Ascending aorta (tissue), 2 donors: ENCODE measurements around the gene TSR1. TPM values are rescaled to one million over a fixed set of nuclear protein-coding genes. Genes with fewer than 3 reads are reported as not detected.

Experiments used
- DNase-seq, 2 donors: peaks; one replicate each; pipeline ENCODE4 v3.0.0-alpha.2; 2019; ENCODE audit warnings: low spot score in 2 of 2
- H3K27ac ChIP-seq, 2 donors: fragments of 200-600 bp; sonication (generic); one replicate each; pipeline ENCODE4 v1.5.1; 2016 to 2017; ENCODE audit warnings: mild to moderate bottlenecking in 1 of 2
- H3K27me3 ChIP-seq: fragments of 200-600 bp; sonication (generic); one replicate; pipeline ENCODE4 v1.5.1; 2017
- H3K36me3 ChIP-seq, 2 donors: fragments of 200-600 bp; sonication (generic); one replicate each; pipeline ENCODE4 v1.5.1; 2016
- H3K4me1 ChIP-seq, 2 donors: fragments of 200-600 bp; sonication (generic); one replicate each; pipeline ENCODE4 v1.5.1; 2016 to 2017; ENCODE audit warnings: mild to moderate bottlenecking in 1 of 2
- H3K4me3 ChIP-seq, 2 donors: fragments of 200-600 bp; sonication (generic); one replicate each; pipeline ENCODE4 v1.5.1; 2016 to 2017; ENCODE audit warnings: mild to moderate bottlenecking in 1 of 2
- H3K9me3 ChIP-seq, 2 donors: fragments of 200-600 bp; sonication (generic); one replicate each; pipeline ENCODE4 v1.5.1; 2016
- intact Hi-C: fragments of 100-400 bp; cut with DNase I; formaldehyde crosslinking; loops from one replicate; pipeline ENCODE4 v1.15.1; 2023
- total RNA-seq: library from RNA; depleted of rRNA; stranded (reverse); fragments of >200 nt; gene quantifications from one replicate; pipeline ENCODE4 v1.1.0, GENCODE V29; 2016
- TF ChIP-seq, protein P1 (sequence below), 3 experiments: fragments of 200-600 bp in 2 of 3; fragments of 450-650 bp in 1 of 3; sonication (generic) in 2 of 3; IDR thresholded peaks; one replicate each; pipeline ENCODE4 v1.5.1; 2016 to 2019; ENCODE audit warnings: antibody characterized with exemption in 3 of 3, mild to moderate bottlenecking in 1 of 3, moderate library complexity in 1 of 3

The TSR1 gene
- total RNA-seq, 1 donor from 2014 or later = 16.9 TPM

DNA sequence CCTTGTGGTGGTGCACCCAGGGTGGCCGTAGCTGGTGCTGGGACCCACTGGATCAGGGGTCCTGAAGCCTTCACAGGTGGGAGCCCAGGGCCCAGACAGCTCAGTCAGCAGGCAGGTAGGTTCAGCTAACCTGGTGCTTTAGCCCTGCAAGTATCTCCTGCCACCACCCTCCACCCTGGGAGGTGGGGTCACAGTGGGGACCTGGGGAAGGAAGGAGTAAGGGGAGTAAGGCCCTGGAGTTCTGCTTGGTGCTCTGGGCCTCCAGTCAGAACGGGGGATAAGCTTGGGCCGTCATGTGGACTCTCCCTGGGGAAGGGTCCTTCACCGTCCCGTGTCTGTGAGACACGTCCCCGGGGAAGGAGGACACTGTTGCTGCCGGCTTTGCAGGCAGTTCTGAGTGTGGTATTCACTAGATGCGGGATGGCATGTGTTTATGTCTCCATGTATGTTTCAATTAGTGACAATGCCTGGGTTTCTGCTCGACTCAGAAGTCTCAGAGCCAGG is 21.7 kb upstream of the TSR1 start:
- no peak for DNase-seq
- Histone ChIP-seq H3K4me3 (no peak overlapping the region), H3K9me3 (no peaks in the 10 kb centered on the region), H3K27me3 (no peaks in the 10 kb centered on the region), H3K4me1 (no peaks in the 10 kb centered on the region), H3K27ac (no peak overlapping the region), H3K36me3 (peaks cover 6 to 9% of the 10 kb centered on the region in 2 donors)
- intact Hi-C loops = no loop called here
- TF ChIP-seq, protein P1, sequence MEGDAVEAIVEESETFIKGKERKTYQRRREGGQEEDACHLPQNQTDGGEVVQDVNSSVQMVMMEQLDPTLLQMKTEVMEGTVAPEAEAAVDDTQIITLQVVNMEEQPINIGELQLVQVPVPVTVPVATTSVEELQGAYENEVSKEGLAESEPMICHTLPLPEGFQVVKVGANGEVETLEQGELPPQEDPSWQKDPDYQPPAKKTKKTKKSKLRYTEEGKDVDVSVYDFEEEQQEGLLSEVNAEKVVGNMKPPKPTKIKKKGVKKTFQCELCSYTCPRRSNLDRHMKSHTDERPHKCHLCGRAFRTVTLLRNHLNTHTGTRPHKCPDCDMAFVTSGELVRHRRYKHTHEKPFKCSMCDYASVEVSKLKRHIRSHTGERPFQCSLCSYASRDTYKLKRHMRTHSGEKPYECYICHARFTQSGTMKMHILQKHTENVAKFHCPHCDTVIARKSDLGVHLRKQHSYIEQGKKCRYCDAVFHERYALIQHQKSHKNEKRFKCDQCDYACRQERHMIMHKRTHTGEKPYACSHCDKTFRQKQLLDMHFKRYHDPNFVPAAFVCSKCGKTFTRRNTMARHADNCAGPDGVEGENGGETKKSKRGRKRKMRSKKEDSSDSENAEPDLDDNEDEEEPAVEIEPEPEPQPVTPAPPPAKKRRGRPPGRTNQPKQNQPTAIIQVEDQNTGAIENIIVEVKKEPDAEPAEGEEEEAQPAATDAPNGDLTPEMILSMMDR (IDR thresholded peaks at IDR 0.05) = no peak

DNA sequence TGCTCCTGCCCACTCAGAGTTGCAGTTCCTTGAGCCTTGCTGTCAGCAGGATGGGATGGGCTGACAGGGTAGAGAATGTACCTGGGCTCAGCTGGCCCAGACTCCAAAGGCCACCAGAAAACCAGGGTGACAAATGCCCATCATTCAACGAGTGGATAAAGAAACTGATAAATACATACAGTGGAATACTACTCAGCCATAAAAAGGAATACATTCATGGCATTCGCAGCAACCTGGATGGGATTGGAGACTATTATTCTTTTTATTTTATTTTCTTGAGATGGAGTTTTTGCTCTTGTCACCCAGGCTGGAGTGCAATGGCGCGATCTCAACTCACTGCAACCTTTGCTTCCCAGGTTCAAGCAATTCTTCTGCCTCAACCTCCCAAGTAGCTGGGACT is 21.0 kb upstream of the TSR1 start:
- Histone ChIP-seq H3K27ac (no peak overlapping the region), H3K36me3 (peaks cover 0 to 4% of the 10 kb centered on the region in 2 donors), H3K27me3 (no peaks in the 10 kb centered on the region), H3K9me3 (no peaks in the 10 kb centered on the region), H3K4me1 (no peaks in the 10 kb centered on the region), H3K4me3 (no peak overlapping the region)
- intact Hi-C loops = no loop called here
- DNase-seq = no peak
- TF ChIP-seq, protein P1 (IDR thresholded peaks at IDR 0.05) = no peak

DNA sequence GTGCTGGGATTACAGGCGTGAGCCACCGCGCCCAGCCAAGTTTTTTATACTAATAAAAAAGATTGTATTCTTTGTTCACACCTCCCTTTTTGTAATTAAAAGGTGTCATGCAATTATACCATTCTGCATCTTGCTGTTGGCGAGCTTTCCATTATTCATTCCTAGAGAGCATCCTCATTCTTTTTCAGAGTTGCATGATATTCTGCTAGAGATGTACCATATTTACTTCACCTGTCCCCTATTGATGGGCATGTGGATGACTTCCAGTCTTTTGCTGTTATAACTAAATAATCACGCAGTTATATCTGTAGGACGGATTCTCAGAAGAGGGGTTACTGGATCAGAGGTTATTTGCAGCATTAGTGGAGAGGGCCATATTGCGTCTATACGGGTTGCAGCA is 18.1 kb upstream of the TSR1 start:
- Histone ChIP-seq H3K4me3 (no peak overlapping the region), H3K36me3 (no peaks in the 10 kb centered on the region), H3K27ac (no peak overlapping the region), H3K27me3 (no peaks in the 10 kb centered on the region), H3K9me3 (no peaks in the 10 kb centered on the region), H3K4me1 (no peaks in the 10 kb centered on the region)
- DNase-seq = no peak
- intact Hi-C loops = no loop called here
- TF ChIP-seq, protein P1 (IDR thresholded peaks at IDR 0.05) = no peak

DNA sequence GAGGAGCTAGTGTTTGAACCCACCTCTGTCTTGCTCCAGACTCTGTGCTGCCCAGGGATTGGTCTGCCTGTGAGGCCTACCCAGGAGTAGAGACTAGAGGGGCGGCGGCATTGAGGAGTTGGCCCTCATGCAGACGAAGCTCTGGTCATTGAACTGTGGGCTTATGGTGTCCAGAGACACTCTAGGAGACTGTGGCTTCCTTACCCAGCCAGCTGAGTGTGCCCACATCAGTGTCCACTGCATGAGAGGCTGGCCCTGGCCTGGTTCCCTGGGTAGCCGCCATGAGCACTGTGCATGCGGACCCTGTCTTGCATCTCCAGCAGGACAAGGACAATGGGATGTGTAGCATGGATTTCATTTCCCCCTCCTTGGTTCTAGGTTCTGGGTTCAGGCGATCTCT is 15.0 kb upstream of the TSR1 start:
- Histone ChIP-seq H3K36me3 (no peaks in the 10 kb centered on the region), H3K27me3 (no peaks in the 10 kb centered on the region), H3K9me3 (no peaks in the 10 kb centered on the region), H3K4me3 (no peak overlapping the region), H3K4me1 (no peaks in the 10 kb centered on the region), H3K27ac (no peak overlapping the region)
- intact Hi-C loops = no loop called here
- DNase-seq = no peak
- TF ChIP-seq, protein P1 (IDR thresholded peaks at IDR 0.05) = no peak

DNA sequence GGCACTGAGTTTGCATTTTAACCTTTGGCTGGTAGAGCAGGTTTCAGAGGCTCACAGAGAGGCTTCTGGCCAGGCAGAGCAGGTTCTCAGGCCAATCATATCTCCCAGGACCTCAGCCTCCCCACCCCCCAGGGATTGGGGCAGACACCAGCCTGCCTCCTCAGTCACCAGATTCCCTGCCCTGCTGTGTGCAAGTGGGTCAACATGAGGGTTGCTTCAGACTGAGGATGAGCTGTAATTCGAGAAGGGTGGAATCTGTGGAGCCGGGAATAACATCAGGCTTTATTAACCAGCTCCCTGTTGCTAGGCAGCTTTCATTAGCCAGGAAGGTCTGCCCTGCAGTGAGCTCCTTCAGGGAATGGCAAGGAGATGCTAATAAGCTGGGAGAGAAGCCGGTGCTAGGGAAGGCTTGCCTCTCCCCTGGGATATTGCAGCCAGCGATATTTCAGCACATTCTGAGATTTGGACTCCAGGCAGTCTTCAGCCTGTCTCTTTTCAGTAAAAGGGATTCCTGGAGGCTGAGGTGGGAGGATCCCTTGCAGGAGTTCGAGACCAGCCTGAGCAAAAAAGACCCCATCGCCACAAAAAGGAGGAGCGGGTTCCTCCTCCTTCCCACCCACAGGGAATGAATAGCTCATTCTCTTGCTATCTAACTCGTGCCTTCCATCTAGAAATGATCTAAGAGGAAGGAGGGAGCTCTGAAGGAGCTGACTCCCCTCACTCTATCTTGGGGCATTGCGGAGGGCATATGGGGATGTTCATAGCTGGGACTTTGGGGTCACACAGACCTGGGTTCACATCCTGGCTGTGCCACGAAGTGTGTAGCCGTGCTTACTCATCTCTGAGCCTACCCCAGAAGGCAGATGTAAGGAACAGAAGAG is 11.8 kb upstream of the TSR1 start:
- DNase-seq = no peak
- H3K4me1 ChIP-seq = no peaks in the 10 kb centered on the region
- no peak overlapping the region for H3K27ac ChIP-seq
- H3K9me3 ChIP-seq = no peaks in the 10 kb centered on the region
- intact Hi-C loops = no loop called here
- peaks cover 9% of the 10 kb centered on the region in 2 donors for H3K36me3 ChIP-seq
- H3K4me3 ChIP-seq = no peak overlapping the region
- TF ChIP-seq, protein P1 (IDR thresholded peaks at IDR 0.05) = no peak
- H3K27me3 ChIP-seq = no peaks in the 10 kb centered on the region
